GM19351 (cell line): ENCODE measurements around the gene RALGAPA2.

ENCODE experiments used
- ATAC-seq: cut with Tn5 transposase; IDR thresholded peaks from one replicate; pipeline ENCODE4 v1.9.1; 2021; ENCODE audit warnings: mild to moderate bottlenecking, moderate library complexity; ENCODE audit not compliant: unreplicated experiment

RALGAPA2 gene

GRCh38 chr20:20344476-20344875 is 368.0 kb downstream of the RALGAPA2 start:
- no peak for ATAC-seq

- ATAC-seq = no peak
Measured at GRCh38 chr20:20343932-20344331, 368.5 kb downstream of the RALGAPA2 start.
